Liver (tissue), 9 donors: ENCODE measurements around the gene PIGK. TPM values are rescaled to one million over a fixed set of nuclear protein-coding genes. Genes with fewer than 3 reads are reported as not detected.
A peak's percentile ranks its signal among the peaks of the same experiment; 100 is the strongest.

Experiments
- DNase-seq: peaks from one replicate; pipeline ENCODE4 v3.0.0-alpha.2; 2017; ENCODE audit warnings: low spot score
- H3K27ac ChIP-seq, 2 donors: one replicate each; pipeline ENCODE4 v1.7.0; 2013; ENCODE audit warnings: inconsistent platforms in 2 of 2, low read length in 2 of 2, control low read depth in 1 of 2, low read depth in 1 of 2, mild to moderate bottlenecking in 1 of 2
- H3K27me3 ChIP-seq, 4 donors: one replicate each; pipeline versions ENCODE4 v1.6.1 to v1.7.0; 2013; ENCODE audit warnings: low read length in 3 of 4, inconsistent platforms in 1 of 4, mild to moderate bottlenecking in 1 of 4, moderate library complexity in 1 of 4; ENCODE audit not compliant: control insufficient read depth in 4 of 4, insufficient read depth in 4 of 4
- H3K36me3 ChIP-seq, 4 donors: one replicate each; pipeline versions ENCODE4 v1.6.1 to v1.7.0; 2013; ENCODE audit warnings: low read length in 3 of 4, mild to moderate bottlenecking in 3 of 4, low read depth in 1 of 4, moderate library complexity in 1 of 4; ENCODE audit not compliant: control insufficient read depth in 4 of 4, insufficient read depth in 3 of 4
- H3K4me1 ChIP-seq, 4 donors: one replicate each; pipeline versions ENCODE4 v1.6.1 to v1.7.0; 2013; ENCODE audit warnings: low read length in 3 of 4, mild to moderate bottlenecking in 3 of 4, moderate library complexity in 1 of 4; ENCODE audit not compliant: control insufficient read depth in 4 of 4, insufficient read depth in 4 of 4
- H3K4me3 ChIP-seq, 3 donors: one replicate each; pipeline versions ENCODE4 v1.6.1 to v1.7.0; 2013; ENCODE audit warnings: low read length in 3 of 3, control low read depth in 1 of 3, low read depth in 1 of 3, mild to moderate bottlenecking in 1 of 3
- H3K9ac ChIP-seq, 2 donors: one replicate each; pipeline ENCODE4 v1.7.0; 2013; ENCODE audit warnings: low read length in 2 of 2, mild to moderate bottlenecking in 2 of 2, moderate library complexity in 2 of 2, control low read depth in 1 of 2, low read depth in 1 of 2
- H3K9me3 ChIP-seq, 4 donors: one replicate each; pipeline versions ENCODE4 v1.6.1 to v1.7.0; 2013; ENCODE audit warnings: low read length in 3 of 4; ENCODE audit not compliant: control insufficient read depth in 4 of 4
- EGR1 ChIP-seq, 2 donors: IDR thresholded peaks; 2 replicates each; pipeline ENCODE4 v1.6.1; 2016 to 2018; ENCODE audit warnings: antibody characterized with exemption in 2 of 2, low read depth in 2 of 2
- FOXA1 ChIP-seq: IDR thresholded peaks from 2 replicates; pipeline ENCODE4 v1.6.1; 2016; ENCODE audit warnings: antibody characterized with exemption
- GABPA ChIP-seq, 2 donors: IDR thresholded peaks in 1 of 2; conservative IDR thresholded peaks in 1 of 2; 2 replicates each; pipeline ENCODE4 v1.6.1; 2016; ENCODE audit warnings: antibody characterized with exemption in 2 of 2, mild to moderate bottlenecking in 1 of 2, moderate library complexity in 1 of 2
- RAD21 ChIP-seq, 2 donors: IDR thresholded peaks; 2 replicates each; pipeline ENCODE4 v1.6.1; 2016; ENCODE audit warnings: antibody characterized with exemption in 2 of 2, mild to moderate bottlenecking in 2 of 2
- WGBS: extraction: QIAGEN DNeasy Blood & Tissue Kit; methylation state at CpG from one replicate; pipeline ENCODE4 v1.1.7; 2013; 5-methylcytosine and 5-hydroxymethylcytosine counted together
- polyA plus RNA-seq, 2 donors: library from polyadenylated mRNA; stranded (reverse) in 1 of 2; unstranded in 1 of 2; fragments of 200-250 nt in 1 of 2; fragments of >200 nt in 1 of 2; fragmentation: Nextera tagmentation in 1 of 2; extraction: Ambion mirVana in 1 of 2; gene quantifications; one replicate each; pipeline versions ENCODE4 v1.2.1 to v1.2.3, GENCODE V29; 2013 to 2015
- total RNA-seq, 2 donors: library from RNA; depleted of rRNA; stranded (reverse); fragments of >200 nt; gene quantifications; one replicate each; pipeline ENCODE4 v1.2.3, GENCODE V29; 2014
- TF ChIP-seq, protein P1 (sequence below): IDR thresholded peaks from 2 replicates; pipeline ENCODE4 v1.6.1; 2016; ENCODE audit warnings: antibody characterized with exemption, mild to moderate bottlenecking
- TF ChIP-seq, protein P2 (sequence below): fragments of 150-350 bp; IDR thresholded peaks from 2 replicates; pipeline ENCODE4 v1.5.1; 2017; ENCODE audit warnings: improper control_type of control experiment, low read depth, low read length; ENCODE audit not compliant: missing input control
- TF ChIP-seq, protein P3 (sequence below): IDR thresholded peaks from 2 replicates; pipeline ENCODE4 v1.6.1; 2016; ENCODE audit warnings: antibody characterized with exemption
- donor health status: healthy.
- donor health status: healthy.
- donor health status: healthy.
- donor health status: healthy.
- donor health status: healthy.

PIGK gene
- total and polyA plus RNA-seq, 4 donors = 10.8 to 15.6 (median 14.4) TPM

DNA sequence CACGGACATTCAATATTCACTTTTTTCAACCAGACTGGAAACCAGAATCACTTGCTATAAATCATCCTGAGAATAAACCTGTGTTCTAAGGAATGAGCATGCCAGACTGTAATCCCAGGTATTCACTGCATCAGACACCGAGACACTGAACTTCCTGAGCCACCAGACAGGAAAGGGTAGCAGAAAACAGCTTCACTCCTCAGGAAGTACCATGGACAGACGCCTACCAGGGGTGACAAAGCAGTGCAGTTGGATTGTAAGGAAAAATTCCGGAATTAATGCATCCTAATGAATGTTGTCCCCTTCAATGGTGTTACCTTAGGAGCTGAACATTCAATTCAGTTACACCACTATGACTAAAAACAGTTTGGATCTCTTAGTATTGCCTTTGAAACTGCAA lies 156.1 kb downstream of the PIGK start:
- DNase-seq = no peak
- no peaks in the 10 kb centered on the region for H3K9me3 ChIP-seq
- H3K36me3 ChIP-seq = no peaks in the 10 kb centered on the region
- 63% methylated on average over 4 of the region's 4 CpGs for WGBS
- TF ChIP-seq GABPA (IDR thresholded peaks at IDR 0.05 in 1 of 2, conservative IDR thresholded peaks at IDR 0.05 in 1 of 2) (no peak), FOXA1 (no peak), RAD21 (IDR thresholded peaks at IDR 0.05) (no peak)
- TF ChIP-seq, protein P1, sequence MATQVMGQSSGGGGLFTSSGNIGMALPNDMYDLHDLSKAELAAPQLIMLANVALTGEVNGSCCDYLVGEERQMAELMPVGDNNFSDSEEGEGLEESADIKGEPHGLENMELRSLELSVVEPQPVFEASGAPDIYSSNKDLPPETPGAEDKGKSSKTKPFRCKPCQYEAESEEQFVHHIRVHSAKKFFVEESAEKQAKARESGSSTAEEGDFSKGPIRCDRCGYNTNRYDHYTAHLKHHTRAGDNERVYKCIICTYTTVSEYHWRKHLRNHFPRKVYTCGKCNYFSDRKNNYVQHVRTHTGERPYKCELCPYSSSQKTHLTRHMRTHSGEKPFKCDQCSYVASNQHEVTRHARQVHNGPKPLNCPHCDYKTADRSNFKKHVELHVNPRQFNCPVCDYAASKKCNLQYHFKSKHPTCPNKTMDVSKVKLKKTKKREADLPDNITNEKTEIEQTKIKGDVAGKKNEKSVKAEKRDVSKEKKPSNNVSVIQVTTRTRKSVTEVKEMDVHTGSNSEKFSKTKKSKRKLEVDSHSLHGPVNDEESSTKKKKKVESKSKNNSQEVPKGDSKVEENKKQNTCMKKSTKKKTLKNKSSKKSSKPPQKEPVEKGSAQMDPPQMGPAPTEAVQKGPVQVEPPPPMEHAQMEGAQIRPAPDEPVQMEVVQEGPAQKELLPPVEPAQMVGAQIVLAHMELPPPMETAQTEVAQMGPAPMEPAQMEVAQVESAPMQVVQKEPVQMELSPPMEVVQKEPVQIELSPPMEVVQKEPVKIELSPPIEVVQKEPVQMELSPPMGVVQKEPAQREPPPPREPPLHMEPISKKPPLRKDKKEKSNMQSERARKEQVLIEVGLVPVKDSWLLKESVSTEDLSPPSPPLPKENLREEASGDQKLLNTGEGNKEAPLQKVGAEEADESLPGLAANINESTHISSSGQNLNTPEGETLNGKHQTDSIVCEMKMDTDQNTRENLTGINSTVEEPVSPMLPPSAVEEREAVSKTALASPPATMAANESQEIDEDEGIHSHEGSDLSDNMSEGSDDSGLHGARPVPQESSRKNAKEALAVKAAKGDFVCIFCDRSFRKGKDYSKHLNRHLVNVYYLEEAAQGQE = peak; percentile 50
- H3K4me3 ChIP-seq = no peak overlapping the region
- H3K4me1 ChIP-seq = no peaks in the 10 kb centered on the region
- H3K27ac ChIP-seq = no peak overlapping the region
- H3K27me3 ChIP-seq = no peaks in the 10 kb centered on the region
- no peak overlapping the region for H3K9ac ChIP-seq

DNA sequence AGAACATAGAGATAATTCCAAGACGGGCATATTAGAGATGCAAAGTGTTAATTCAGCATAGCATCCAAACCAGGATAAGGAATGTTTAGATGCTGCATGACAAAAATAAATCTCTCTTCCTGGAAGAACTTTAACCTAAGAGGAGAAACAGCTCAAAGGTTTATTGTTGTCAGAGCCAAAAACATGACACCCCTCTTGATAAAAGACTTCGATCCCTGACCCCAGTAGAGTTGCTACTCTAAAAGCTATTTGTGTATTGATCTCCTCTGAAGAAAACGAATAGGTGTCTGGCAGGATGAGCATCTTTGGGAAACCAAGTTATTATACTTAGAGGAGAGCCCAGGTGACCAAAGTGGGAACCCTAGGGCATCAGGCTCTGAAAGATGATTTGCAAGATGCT lies 158.1 kb downstream of the PIGK start:
- Histone ChIP-seq H3K36me3 (no peaks in the 10 kb centered on the region), H3K4me1 (no peaks in the 10 kb centered on the region), H3K27ac (no peak overlapping the region), H3K9me3 (no peaks in the 10 kb centered on the region), H3K27me3 (no peaks in the 10 kb centered on the region), H3K4me3 (no peak overlapping the region), H3K9ac (no peak overlapping the region)
- TF ChIP-seq, protein P2, sequence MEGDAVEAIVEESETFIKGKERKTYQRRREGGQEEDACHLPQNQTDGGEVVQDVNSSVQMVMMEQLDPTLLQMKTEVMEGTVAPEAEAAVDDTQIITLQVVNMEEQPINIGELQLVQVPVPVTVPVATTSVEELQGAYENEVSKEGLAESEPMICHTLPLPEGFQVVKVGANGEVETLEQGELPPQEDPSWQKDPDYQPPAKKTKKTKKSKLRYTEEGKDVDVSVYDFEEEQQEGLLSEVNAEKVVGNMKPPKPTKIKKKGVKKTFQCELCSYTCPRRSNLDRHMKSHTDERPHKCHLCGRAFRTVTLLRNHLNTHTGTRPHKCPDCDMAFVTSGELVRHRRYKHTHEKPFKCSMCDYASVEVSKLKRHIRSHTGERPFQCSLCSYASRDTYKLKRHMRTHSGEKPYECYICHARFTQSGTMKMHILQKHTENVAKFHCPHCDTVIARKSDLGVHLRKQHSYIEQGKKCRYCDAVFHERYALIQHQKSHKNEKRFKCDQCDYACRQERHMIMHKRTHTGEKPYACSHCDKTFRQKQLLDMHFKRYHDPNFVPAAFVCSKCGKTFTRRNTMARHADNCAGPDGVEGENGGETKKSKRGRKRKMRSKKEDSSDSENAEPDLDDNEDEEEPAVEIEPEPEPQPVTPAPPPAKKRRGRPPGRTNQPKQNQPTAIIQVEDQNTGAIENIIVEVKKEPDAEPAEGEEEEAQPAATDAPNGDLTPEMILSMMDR = no peak
- TF ChIP-seq, protein P1 = no peak
- no peak for TF ChIP-seq RAD21 (IDR thresholded peaks at IDR 0.05)
- no peak for TF ChIP-seq GABPA (IDR thresholded peaks at IDR 0.05 in 1 of 2, conservative IDR thresholded peaks at IDR 0.05 in 1 of 2)
- no peak for TF ChIP-seq EGR1 (IDR thresholded peaks at IDR 0.05; ENCODE audit: low read depth in 2 of 2)
- TF ChIP-seq, protein P3, sequence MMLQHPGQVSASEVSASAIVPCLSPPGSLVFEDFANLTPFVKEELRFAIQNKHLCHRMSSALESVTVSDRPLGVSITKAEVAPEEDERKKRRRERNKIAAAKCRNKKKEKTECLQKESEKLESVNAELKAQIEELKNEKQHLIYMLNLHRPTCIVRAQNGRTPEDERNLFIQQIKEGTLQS = no peak
- 55% methylated on average over 3 of the region's 3 CpGs for WGBS
- no peak for DNase-seq
